GM13976 (cell line): ENCODE measurements around the gene SYT14.
"Not testable (repeated sequence)": the region's sequence is repeated elsewhere in the genome, so short reads cannot be mapped to it uniquely, and the experiment has no call there.

ENCODE experiments used
- DNase-seq: peaks from one replicate; pipeline ENCODE4 v3.0.0; 2012; ENCODE audit warnings: low spot score
- in situ Hi-C: fragments of 300-500 bp; cut with MboI; formaldehyde crosslinking; loops from one replicate; pipeline ENCODE4 v1.12.0; 2022; ENCODE audit warnings: low sequenced_read_pairs, mixed read lengths, inconsistent platforms; ENCODE audit not compliant: unreplicated experiment
- TF ChIP-seq, protein P1 (sequence below): IDR thresholded peaks from 2 replicates; pipeline ENCODE4 v1.5.1; 2012; ENCODE audit warnings: borderline replicate concordance, mild to moderate bottlenecking; ENCODE audit not compliant: insufficient read depth; ENCODE audit errors: extremely low read depth, missing control alignments, control extremely low read depth

Gene SYT14

DNA sequence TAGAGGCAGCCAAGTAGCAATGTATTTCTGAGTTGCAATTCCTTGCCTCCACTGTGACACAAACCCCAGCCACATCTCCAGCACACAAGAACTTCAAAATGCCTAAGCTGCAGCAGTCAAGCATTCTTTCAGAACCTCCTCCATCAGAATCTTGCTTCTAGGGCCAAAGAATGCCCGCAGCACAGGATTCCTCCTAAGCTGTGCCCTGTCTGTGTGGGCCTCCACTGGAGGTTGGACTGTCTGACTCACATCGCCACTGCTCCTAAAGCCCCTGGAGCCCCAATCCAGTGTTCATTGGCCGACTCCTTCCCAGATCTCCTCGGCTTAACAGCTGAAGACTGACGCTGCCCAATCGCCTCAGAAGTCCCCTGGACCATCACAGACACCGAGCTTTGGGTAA, 251.4 kb downstream of the SYT14 start:
- in situ Hi-C loops = no loop called here
- TF ChIP-seq, protein P1, sequence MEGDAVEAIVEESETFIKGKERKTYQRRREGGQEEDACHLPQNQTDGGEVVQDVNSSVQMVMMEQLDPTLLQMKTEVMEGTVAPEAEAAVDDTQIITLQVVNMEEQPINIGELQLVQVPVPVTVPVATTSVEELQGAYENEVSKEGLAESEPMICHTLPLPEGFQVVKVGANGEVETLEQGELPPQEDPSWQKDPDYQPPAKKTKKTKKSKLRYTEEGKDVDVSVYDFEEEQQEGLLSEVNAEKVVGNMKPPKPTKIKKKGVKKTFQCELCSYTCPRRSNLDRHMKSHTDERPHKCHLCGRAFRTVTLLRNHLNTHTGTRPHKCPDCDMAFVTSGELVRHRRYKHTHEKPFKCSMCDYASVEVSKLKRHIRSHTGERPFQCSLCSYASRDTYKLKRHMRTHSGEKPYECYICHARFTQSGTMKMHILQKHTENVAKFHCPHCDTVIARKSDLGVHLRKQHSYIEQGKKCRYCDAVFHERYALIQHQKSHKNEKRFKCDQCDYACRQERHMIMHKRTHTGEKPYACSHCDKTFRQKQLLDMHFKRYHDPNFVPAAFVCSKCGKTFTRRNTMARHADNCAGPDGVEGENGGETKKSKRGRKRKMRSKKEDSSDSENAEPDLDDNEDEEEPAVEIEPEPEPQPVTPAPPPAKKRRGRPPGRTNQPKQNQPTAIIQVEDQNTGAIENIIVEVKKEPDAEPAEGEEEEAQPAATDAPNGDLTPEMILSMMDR = no peak
- no peak for DNase-seq

DNA sequence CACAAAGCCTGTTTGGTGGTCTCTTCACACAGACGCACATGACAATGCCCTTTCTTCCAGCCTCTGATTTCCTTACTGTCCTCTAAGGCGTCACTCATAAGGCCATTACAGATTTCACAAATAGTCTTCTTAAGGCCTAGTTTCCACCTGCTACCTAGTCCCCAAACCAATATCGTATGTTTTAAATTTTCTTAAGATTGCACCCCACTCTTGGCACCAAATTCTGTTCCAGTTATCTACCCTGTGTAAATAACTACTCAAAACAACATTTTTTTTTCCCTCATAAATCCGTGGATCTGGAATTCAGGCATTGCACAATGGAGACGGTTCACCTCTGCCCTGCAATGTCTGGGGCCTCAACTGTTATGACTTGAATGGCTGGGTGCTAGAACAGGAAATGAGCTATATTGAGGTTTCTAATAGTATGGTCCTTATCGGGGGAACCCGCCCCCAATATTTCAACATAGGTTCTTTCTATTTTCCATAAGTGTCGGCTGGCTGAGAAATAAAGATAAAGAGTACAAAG, 257.7 kb downstream of the SYT14 start:
- TF ChIP-seq, protein P1 = no peak
- DNase-seq = no peak
- in situ Hi-C loops = no loop called here

DNA sequence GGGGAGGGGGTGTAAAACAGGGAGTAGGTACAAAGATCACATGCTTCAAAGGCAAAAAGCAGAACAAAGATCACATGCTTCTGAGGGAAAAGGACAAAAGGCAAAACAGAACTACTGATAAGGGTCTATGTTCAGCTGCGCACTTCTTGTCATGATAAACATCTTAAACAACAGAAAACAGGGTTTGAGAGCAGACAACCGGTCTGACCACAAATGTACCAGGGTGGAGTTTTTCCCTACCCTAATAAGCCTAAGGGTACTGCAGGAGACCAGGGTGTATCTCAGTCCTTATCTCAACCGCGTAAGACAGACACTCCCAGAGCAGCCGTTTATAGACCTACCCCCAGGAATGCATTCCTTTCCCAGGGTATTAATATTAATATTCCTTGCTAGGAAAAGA, 258.2 kb downstream of the SYT14 start:
- DNase-seq, in situ Hi-C loops: not testable (repeated sequence)

DNA sequence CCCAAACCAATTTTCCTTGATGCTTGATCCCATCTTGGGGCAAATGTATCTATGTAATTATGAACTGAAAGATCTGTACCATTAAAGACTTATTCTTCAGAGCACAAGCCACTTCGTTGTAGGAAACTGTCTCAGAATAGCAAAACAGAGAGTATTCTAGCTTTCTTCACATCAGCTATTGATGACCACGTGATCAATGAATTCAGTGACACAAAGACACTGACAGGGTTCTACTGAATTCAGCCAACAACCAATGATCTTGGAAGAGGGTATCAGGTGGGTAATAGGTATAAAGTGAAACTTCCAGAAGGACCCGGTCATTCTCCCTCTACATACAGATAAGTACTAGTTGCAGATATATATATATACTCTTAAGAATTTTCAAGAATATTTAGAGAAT, 260.8 kb downstream of the SYT14 start:
- TF ChIP-seq, protein P1 = no peak
- in situ Hi-C loops = no loop called here
- no peak for DNase-seq

DNA sequence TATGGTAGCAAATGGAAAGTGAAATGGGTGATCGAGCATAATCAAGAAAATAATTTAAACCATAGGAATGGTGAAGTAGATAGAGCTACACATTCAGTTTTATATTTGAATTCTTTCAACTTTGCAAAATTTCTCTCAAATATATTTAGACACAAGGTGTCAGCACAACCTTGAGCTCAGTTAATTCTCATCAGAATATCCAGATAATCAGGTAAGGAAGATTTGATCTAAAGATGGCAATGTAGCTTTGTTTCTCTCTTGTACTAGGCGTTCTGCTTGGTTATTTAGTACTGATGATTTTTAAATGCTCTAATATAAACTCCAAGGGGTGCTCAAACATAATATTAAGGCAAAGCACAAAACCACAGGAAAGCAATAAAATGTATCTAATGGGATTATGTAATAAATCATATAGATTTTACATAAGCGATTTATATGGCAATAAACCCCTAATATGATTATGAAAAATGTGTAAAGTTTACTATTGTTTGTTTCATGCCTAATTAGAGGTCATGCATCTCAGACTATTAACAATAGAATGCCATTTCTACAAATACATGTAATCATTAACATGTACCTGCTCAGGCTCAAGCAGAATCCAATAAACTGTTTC, 262.2 kb downstream of the SYT14 start:
- TF ChIP-seq, protein P1 = no peak
- no peak for DNase-seq
- in situ Hi-C loops = no loop called here

DNA sequence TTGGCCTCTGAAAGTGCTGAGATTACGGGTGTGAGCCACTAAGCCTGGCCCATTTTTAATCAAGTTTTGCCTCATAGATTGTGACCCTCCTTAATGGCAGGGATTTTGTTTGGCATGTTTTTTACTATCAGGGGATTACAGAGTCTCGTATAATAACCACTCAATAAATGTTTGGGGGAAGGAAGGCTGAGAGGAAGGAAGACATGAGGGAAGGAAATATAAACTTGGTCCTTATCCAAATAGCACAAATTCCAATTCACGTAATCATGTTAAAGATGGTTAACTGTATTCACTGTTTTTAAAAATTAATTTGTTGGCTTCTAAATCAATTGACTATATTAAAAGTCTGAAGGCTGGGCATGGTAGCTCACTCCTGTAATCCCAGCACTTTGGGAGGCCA, 263.7 kb downstream of the SYT14 start:
- DNase-seq = no peak

More for the DNA sequence above, 263.7 kb downstream of the SYT14 start:
- TF ChIP-seq, protein P1 = no peak
- in situ Hi-C loops = no loop called here
